Liver (tissue), 3 donors: ENCODE measurements around the gene CPSF4.

Experiments used
- ATF3 ChIP-seq: IDR thresholded peaks from 2 replicates; pipeline ENCODE4 v1.6.1; 2016; ENCODE audit warnings: antibody characterized with exemption
- FOXA1 ChIP-seq: IDR thresholded peaks from 2 replicates; pipeline ENCODE4 v1.6.1; 2016; ENCODE audit warnings: antibody characterized with exemption
- GABPA ChIP-seq, 2 donors: IDR thresholded peaks in 1 of 2; conservative IDR thresholded peaks in 1 of 2; 2 replicates each; pipeline ENCODE4 v1.6.1; 2016; ENCODE audit warnings: antibody characterized with exemption in 2 of 2, mild to moderate bottlenecking in 1 of 2, moderate library complexity in 1 of 2
- HNF4A ChIP-seq, 2 donors: conservative IDR thresholded peaks; 2 replicates each; pipeline ENCODE4 v1.6.1; 2016; ENCODE audit warnings: antibody characterized with exemption in 2 of 2, mild to moderate bottlenecking in 2 of 2
- JUND ChIP-seq, 2 donors: IDR thresholded peaks; 2 replicates each; pipeline ENCODE4 v1.6.1; 2016; ENCODE audit warnings: antibody characterized with exemption in 2 of 2
- RAD21 ChIP-seq, 2 donors: IDR thresholded peaks; 2 replicates each; pipeline ENCODE4 v1.6.1; 2016; ENCODE audit warnings: antibody characterized with exemption in 2 of 2, mild to moderate bottlenecking in 2 of 2
- REST ChIP-seq: IDR thresholded peaks from 2 replicates; pipeline ENCODE4 v1.6.1; 2016; ENCODE audit warnings: antibody characterized with exemption, mild to moderate bottlenecking
- SP1 ChIP-seq: IDR thresholded peaks from 2 replicates; pipeline ENCODE4 v1.6.1; 2018; ENCODE audit warnings: antibody characterized with exemption, mild to moderate bottlenecking
- TAF1 ChIP-seq: conservative IDR thresholded peaks from 2 replicates; pipeline ENCODE4 v1.6.1; 2016; ENCODE audit warnings: antibody characterized with exemption, mild to moderate bottlenecking
- TF ChIP-seq, protein P1 (sequence below): fragments of 150-350 bp; IDR thresholded peaks from 2 replicates; pipeline ENCODE4 v1.5.1; 2017; ENCODE audit warnings: improper control_type of control experiment, low read depth, low read length; ENCODE audit not compliant: missing input control
- TF ChIP-seq, protein P2 (sequence below): IDR thresholded peaks from 2 replicates; pipeline ENCODE4 v1.6.1; 2016; ENCODE audit warnings: antibody characterized with exemption
- donor health status: healthy.
- donor health status: healthy.

GRCh38 chr7:99418260-99418659 is 20.5 kb upstream of the CPSF4 start:
- TF ChIP-seq, protein P1, sequence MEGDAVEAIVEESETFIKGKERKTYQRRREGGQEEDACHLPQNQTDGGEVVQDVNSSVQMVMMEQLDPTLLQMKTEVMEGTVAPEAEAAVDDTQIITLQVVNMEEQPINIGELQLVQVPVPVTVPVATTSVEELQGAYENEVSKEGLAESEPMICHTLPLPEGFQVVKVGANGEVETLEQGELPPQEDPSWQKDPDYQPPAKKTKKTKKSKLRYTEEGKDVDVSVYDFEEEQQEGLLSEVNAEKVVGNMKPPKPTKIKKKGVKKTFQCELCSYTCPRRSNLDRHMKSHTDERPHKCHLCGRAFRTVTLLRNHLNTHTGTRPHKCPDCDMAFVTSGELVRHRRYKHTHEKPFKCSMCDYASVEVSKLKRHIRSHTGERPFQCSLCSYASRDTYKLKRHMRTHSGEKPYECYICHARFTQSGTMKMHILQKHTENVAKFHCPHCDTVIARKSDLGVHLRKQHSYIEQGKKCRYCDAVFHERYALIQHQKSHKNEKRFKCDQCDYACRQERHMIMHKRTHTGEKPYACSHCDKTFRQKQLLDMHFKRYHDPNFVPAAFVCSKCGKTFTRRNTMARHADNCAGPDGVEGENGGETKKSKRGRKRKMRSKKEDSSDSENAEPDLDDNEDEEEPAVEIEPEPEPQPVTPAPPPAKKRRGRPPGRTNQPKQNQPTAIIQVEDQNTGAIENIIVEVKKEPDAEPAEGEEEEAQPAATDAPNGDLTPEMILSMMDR: no peak
- TF ChIP-seq FOXA1 (no peak), ATF3 (no peak), TAF1 (no peak), GABPA (IDR thresholded peaks at IDR 0.05 in 1 of 2, conservative IDR thresholded peaks at IDR 0.05 in 1 of 2) (no peak), REST (no peak), SP1 (no peak), HNF4A (conservative IDR thresholded peaks at IDR 0.05) (no peak), RAD21 (IDR thresholded peaks at IDR 0.05) (no peak), JUND (IDR thresholded peaks at IDR 0.05) (no peak)
- TF ChIP-seq, protein P2, sequence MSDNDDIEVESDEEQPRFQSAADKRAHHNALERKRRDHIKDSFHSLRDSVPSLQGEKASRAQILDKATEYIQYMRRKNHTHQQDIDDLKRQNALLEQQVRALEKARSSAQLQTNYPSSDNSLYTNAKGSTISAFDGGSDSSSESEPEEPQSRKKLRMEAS: no peak
